HepG2 (cell line): ENCODE results near the gene GPRIN1. TPM values are rescaled to one million over a fixed set of nuclear protein-coding genes. Genes with fewer than 3 reads are reported as not detected.

Source experiments
- ATAC-seq: fragments of 200-7000 bp; cut with Tn5 transposase; 3 replicates; pipeline ENCODE4 v1.9.1; 2020; ENCODE audit warnings: mild to moderate bottlenecking, moderate library complexity
- BruUV-seq: library from RNA; stranded (reverse); fragments of 400-500 nt; replicated peaks from 2 replicates; lab custom pipeline; 2021; lab: Mats Ljungman, UMichigan
- CTCF ChIA-PET: fragments of 300-600 bp; formaldehyde crosslinking; extraction: SDS; loops from one replicate; lab custom pipeline; 2021; ENCODE audit warnings: low total read pairs, inconsistent platforms, low intra/inter-chr PET ratio; lab: Yijun Ruan, JAX
- POLR2A ChIA-PET: fragments of 350-600 bp; sonication (Branson Sonifier 250); formaldehyde crosslinking; loops from one replicate; lab custom pipeline; 2020; ENCODE audit warnings: antibody characterized with exemption, inconsistent platforms; lab: Yijun Ruan, JAX
- DNase-seq: peaks from one replicate; pipeline ENCODE4 v3.0.0-alpha.2; 2015; ENCODE audit warnings: low spot score
- FAIRE-seq: peaks from 3 replicates; lab custom pipeline; 2011; peaks lifted over from hg19 to GRCh38; lab: Jason Lieb, UNC
- H2AFZ ChIP-seq: one replicate; pipeline ENCODE4 v1.6.1; 2011; ENCODE audit warnings: low read length, inconsistent platforms
- H3K27ac ChIP-seq: fragments of 300-600 bp; 3 replicates; pipeline ENCODE4 v1.8.0; 2011; ENCODE audit warnings: mixed run types, mild to moderate bottlenecking, mixed read lengths, low read length, inconsistent platforms; ENCODE audit not compliant: insufficient read depth; ENCODE audit errors: extremely low read length
- H3K27me3 ChIP-seq, 2 experiments: fragments of 200-600 bp in 1 of 2; 2 replicates in 1 of 2; 3 replicates in 1 of 2; pipeline versions ENCODE4 v1.6.0 to v1.8.0; 2011; ENCODE audit warnings: low read length in 2 of 2, mild to moderate bottlenecking in 2 of 2, moderate library complexity in 2 of 2, inconsistent platforms in 1 of 2; ENCODE audit not compliant: insufficient read depth in 2 of 2, control insufficient read depth in 1 of 2
- H3K36me3 ChIP-seq, 2 experiments: fragments of 200-600 bp in 1 of 2; replicated peaks in 1 of 2; 2 replicates in 1 of 2; 3 replicates in 1 of 2; pipeline versions ENCODE4 v1.5.1 to v1.8.0; 2011; ENCODE audit warnings: low read length in 2 of 2, inconsistent platforms in 1 of 2; ENCODE audit not compliant: insufficient read depth in 2 of 2, control insufficient read depth in 1 of 2
- H3K4me1 ChIP-seq: 2 replicates; pipeline ENCODE4 v1.5.1; 2012; ENCODE audit warnings: low read length, inconsistent platforms; ENCODE audit not compliant: insufficient read depth
- H3K4me2 ChIP-seq: 2 replicates; pipeline ENCODE4 v1.6.0; 2011; ENCODE audit warnings: low read depth, low read length, inconsistent platforms
- H3K4me3 ChIP-seq, 3 experiments: fragments of 200-600 bp in 1 of 3; sonication (generic), shearing (Covaris generic) in 1 of 3; replicated peaks in 1 of 3; 2 replicates each; pipeline ENCODE4 v1.5.1; 2011 to 2016; ENCODE audit warnings: low read length in 3 of 3, inconsistent platforms in 2 of 3, low read depth in 2 of 3, mild to moderate bottlenecking in 2 of 3, control low read depth in 1 of 3, mixed read lengths in 1 of 3; ENCODE audit not compliant: insufficient read depth in 1 of 3
- H3K79me2 ChIP-seq: one replicate; pipeline ENCODE4 v1.6.1; 2011; ENCODE audit warnings: low read length, inconsistent platforms; ENCODE audit not compliant: insufficient read depth
- H3K9ac ChIP-seq: 2 replicates; pipeline ENCODE4 v1.6.0; 2011; ENCODE audit warnings: mild to moderate bottlenecking, low read depth, low read length, inconsistent platforms; ENCODE audit not compliant: insufficient read depth
- H3K9me3 ChIP-seq: 2 replicates; pipeline ENCODE4 v1.5.1; 2012; ENCODE audit warnings: mild to moderate bottlenecking, low read length
- H4K20me1 ChIP-seq: 2 replicates; pipeline ENCODE4 v1.6.0; 2011; ENCODE audit warnings: inconsistent platforms, mild to moderate bottlenecking, low read length, moderate library complexity; ENCODE audit not compliant: insufficient read depth
- MATR3 ChIP-seq: sonication (generic); formaldehyde crosslinking; IDR thresholded peaks from 2 replicates; pipeline ENCODE4 v1.4.0; 2020; ENCODE audit warnings: missing genetic modification reagents
- MYC ChIP-seq: sonication (generic); formaldehyde crosslinking; IDR thresholded peaks from 2 replicates; pipeline ENCODE4 v1.9.0; 2021; ENCODE audit warnings: missing genetic modification reagents, borderline replicate concordance
- MZF1 ChIP-seq: sonication (generic); formaldehyde crosslinking; IDR thresholded peaks from 2 replicates; pipeline ENCODE4 v1.8.1; 2023; ENCODE audit warnings: mild to moderate bottlenecking, missing genetic modification reagents, borderline replicate concordance
- RBFOX2 ChIP-seq: fragments of 200-400 bp; formaldehyde crosslinking; IDR thresholded peaks from 2 replicates; pipeline ENCODE4 v1.6.1; 2017; ENCODE audit warnings: low read depth, mild to moderate bottlenecking, low read length
- RFX5 ChIP-seq: IDR thresholded peaks from 2 replicates; pipeline ENCODE4 v1.6.1; 2011; ENCODE audit warnings: low read depth, low read length, improper control_type of control experiment
- SIN3B ChIP-seq: fragments of 150-350 bp; IDR thresholded peaks from 2 replicates; pipeline ENCODE4 v1.6.1; 2014; ENCODE audit warnings: low read length
- ZBTB40 ChIP-seq, 2 experiments: fragments of 450-650 bp in 1 of 2; sonication (generic) in 1 of 2; formaldehyde crosslinking in 1 of 2; IDR thresholded peaks; 2 replicates each; pipeline versions ENCODE4 v1.6.1 to v1.8.0; 2016 to 2022; ENCODE audit warnings: antibody characterized with exemption in 1 of 2, mild to moderate bottlenecking in 1 of 2, missing genetic modification reagents in 1 of 2
- ZBTB8A ChIP-seq: sonication (generic); formaldehyde crosslinking; IDR thresholded peaks from 2 replicates; pipeline ENCODE4 v1.4.0; 2020; ENCODE audit warnings: mild to moderate bottlenecking, low read depth, missing genetic modification reagents, borderline replicate concordance
- ZNF639 ChIP-seq: conservative IDR thresholded peaks from 2 replicates; pipeline ENCODE4 v1.6.1; 2018; ENCODE audit warnings: missing genetic modification reagents
- WGBS: methylation state at CpG from one replicate; pipeline ENCODE4 v1.1.6; 2017; ENCODE audit warnings: low lambda C conversion rate; 5-methylcytosine and 5-hydroxymethylcytosine counted together
- in situ Hi-C: cut with HindIII; loops from 2 replicates; pipeline ENCODE4 v1.10.0; 2017; ENCODE audit warnings: low pct_unique_long_range_greater_than_20kb; ENCODE audit not compliant: extremely low pct_ligation_motif_present
- intact Hi-C: fragments of 100-400 bp; cut with micrococcal nuclease; formaldehyde crosslinking; loops from one replicate; pipeline ENCODE4 v1.10.0; 2022; ENCODE audit not compliant: unreplicated experiment
- polyA plus RNA-seq, 8 experiments: library from polyadenylated mRNA; depleted of rRNA in 3 of 8; stranded (reverse) in 7 of 8; unstranded in 1 of 8; fragments of >200 nt; fragmentation: Illumina TruSeq in 4 of 8; extraction: Trizol in 4 of 8; gene quantifications; 2 replicates each; pipeline versions ENCODE4 v1.2.1 to v1.2.3, GENCODE V29; 2011 to 2016; ENCODE audit warnings: low read depth in 4 of 8, missing spikeins in 1 of 8, mixed read lengths in 1 of 8; ENCODE audit not compliant: insufficient read depth in 1 of 8
- total RNA-seq, 5 experiments: library from RNA; depleted of rRNA; stranded (reverse); fragments of >200 nt; fragmentation: Illumina TruSeq; extraction: Trizol; gene quantifications; 2 replicates each; pipeline ENCODE4 v1.2.3, GENCODE V29; 2016; ENCODE audit warnings: low read depth in 1 of 5

The GPRIN1 gene
- total and polyA plus RNA-seq, 2 of the 13 experiments (the other 11 are each of a cell fraction or from before 2014, with no cell fraction given): 0.32 to 2.0 TPM

- in situ Hi-C loops: no loop called here
- intact Hi-C loops: no loop called here
- Histone ChIP-seq H3K9ac (no peak overlapping the region), H4K20me1 (no peaks in the 10 kb centered on the region), H3K36me3 (no peaks in the 10 kb centered on the region), H3K9me3 (no peaks in the 10 kb centered on the region), H3K4me3 (no peak overlapping the region), H3K4me2 (no peak overlapping the region), H3K79me2 (peaks cover 16% of the 10 kb centered on the region), H3K27ac (no peak overlapping the region), H3K4me1 (peaks cover 35% of the 10 kb centered on the region), H2AFZ (no peak overlapping the region), H3K27me3 (no peaks in the 10 kb centered on the region)
- BruUV-seq: no TSS peak
- no peak for DNase-seq
- CTCF ChIA-PET: no interaction called here
- POLR2A ChIA-PET: no interaction called here
- FAIRE-seq: no peak
- 92% methylated on average over 6 of the region's 11 CpGs for WGBS
- no peak for ATAC-seq
- TF ChIP-seq RFX5 (no peak), MATR3 (CRISPR knock-in tag) (no peak), SIN3B (no peak), ZBTB8A (CRISPR knock-in tag) (no peak), MYC (CRISPR knock-in tag) (no peak), MZF1 (no peak), RBFOX2 (no peak), ZNF639 (CRISPR knock-in tag) (no peak), ZBTB40 (IDR thresholded peaks at IDR 0.05) (no peak), ZBTB40 (CRISPR knock-in tag; IDR thresholded peaks at IDR 0.05) (no peak)
These were observed 57.6 kb downstream of the GPRIN1 start for GRCh38 chr5:176552332-176552869.
